ENCODE data around the gene ATAD3C. TPM values are rescaled to one million over a fixed set of nuclear protein-coding genes. Genes with fewer than 3 reads are reported as not detected.
"Not testable (repeated sequence)": the region's sequence is repeated elsewhere in the genome, so short reads cannot be mapped to it uniquely, and the experiment has no call there.

ATAD3C gene
- total and polyA plus RNA-seq, 2 donors (not counting 3 experiments of a cell fraction or from before 2014, with no cell fraction given) = 0.01 TPM; not detected in 1

DNA sequence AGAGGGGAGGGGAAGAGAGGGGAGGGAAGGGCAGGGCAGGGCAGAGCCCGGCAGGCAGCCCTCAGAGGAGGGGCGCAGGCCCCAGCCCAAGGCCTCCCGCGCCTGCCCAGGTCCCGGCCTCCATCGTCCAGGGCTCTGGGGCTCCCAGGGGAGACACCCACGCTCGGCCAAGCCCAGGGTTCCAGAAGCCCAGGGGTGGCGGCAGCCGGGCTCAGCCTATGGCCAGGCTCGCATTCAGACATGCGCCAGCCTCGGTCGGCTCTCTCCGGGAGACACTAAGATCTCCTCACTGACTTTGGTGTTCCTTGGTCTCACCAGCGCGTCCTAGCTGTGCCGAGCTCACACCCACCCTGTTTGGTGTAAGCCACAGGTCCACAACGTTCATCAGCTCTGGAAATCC lies 21.3 kb upstream of the ATAD3C start:
- no TSS peak for BruUV-seq (replicated peaks)
- H3K27ac ChIP-seq (ENCODE audit: insufficient read depth, low read depth, low read length) = no peak overlapping the region
- H4K20me1 ChIP-seq (replicated peaks; ENCODE audit: control insufficient read depth, extremely low read depth, insufficient read depth, low read length) = no peaks in the 10 kb centered on the region
- no peaks in the 10 kb centered on the region for H3K79me2 ChIP-seq (ENCODE audit: control insufficient read depth, insufficient read depth, low read length)
- DNase-seq (ENCODE audit: low read depth, low spot score) = no peak
- H3K36me3 ChIP-seq (ENCODE audit: control insufficient read depth in 2 of 2, extremely low read depth in 1 of 2, insufficient read depth in 2 of 2, low read length in 2 of 2) = no peaks in the 10 kb centered on the region
- H3K9ac ChIP-seq (replicated peaks; ENCODE audit: extremely low read depth, insufficient read depth, low read length) = no peak overlapping the region
- ChIA-PET CTCF (interaction anchor here (1.4 kb wide), 1 partner anchor 26 kb away, joined by 5 read pairs; no protein-coding TSS in a partner anchor), POLR2A (no interaction called here)
- FAIRE-seq = no peak
- H3K9me1 ChIP-seq (replicated peaks; ENCODE audit: control insufficient read depth, extremely low read depth, insufficient read depth, low read length) = no peaks in the 10 kb centered on the region
- H3K4me1 ChIP-seq (ENCODE audit: control insufficient read depth, extremely low read depth, insufficient read depth, low read length) = peaks cover 7% of the 10 kb centered on the region
- no peak overlapping the region for H3K4me3 ChIP-seq (replicated peaks in 1 of 3; ENCODE audit: insufficient read depth in 1 of 3, low read depth in 1 of 3, low read length in 3 of 3)
- H3K27me3 ChIP-seq (ENCODE audit: control insufficient read depth in 2 of 2, insufficient read depth in 2 of 2, low read length in 2 of 2) = no peaks in the 10 kb centered on the region
- H3K9me3 ChIP-seq (replicated peaks; ENCODE audit: control insufficient read depth, insufficient read depth, low read length) = no peaks in the 10 kb centered on the region
- dilution Hi-C loops (cut with MboI; ENCODE audit: extremely low pct_ligation_motif_present, low sequenced_read_pairs) = no loop called here
- intact Hi-C loops (cut with micrococcal nuclease) = no loop called here
- no peak overlapping the region for H2AFZ ChIP-seq (ENCODE audit: low read depth, low read length)
- TF ChIP-seq MYC (IDR thresholded peaks at IDR 0.05; ENCODE audit: low read depth, low read length) (no peak), MAX (IDR thresholded peaks at IDR 0.05; ENCODE audit: insufficient read depth, insufficient read length) (no peak), EZH2 (IDR thresholded peaks at IDR 0.05; ENCODE audit: borderline replicate concordance, low read depth, low read length, severe bottlenecking) (no peak), JUN (IDR thresholded peaks at IDR 0.05; ENCODE audit: borderline replicate concordance, insufficient read depth, insufficient read length, low read depth) (no peak), FOS (IDR thresholded peaks at IDR 0.05; ENCODE audit: borderline replicate concordance, insufficient read depth, low read length) (no peak), GATA2 (IDR thresholded peaks at IDR 0.05; ENCODE audit: insufficient read depth, insufficient read length, low read depth, low read length) (no peak), POLR2A (IDR thresholded peaks at IDR 0.05; ENCODE audit: low read depth, low read length) (no peak), POLR2AphosphoS5 (IDR thresholded peaks at IDR 0.05; ENCODE audit: insufficient read depth, low read depth, low read length) (no peak)
- TF ChIP-seq, protein P1, sequence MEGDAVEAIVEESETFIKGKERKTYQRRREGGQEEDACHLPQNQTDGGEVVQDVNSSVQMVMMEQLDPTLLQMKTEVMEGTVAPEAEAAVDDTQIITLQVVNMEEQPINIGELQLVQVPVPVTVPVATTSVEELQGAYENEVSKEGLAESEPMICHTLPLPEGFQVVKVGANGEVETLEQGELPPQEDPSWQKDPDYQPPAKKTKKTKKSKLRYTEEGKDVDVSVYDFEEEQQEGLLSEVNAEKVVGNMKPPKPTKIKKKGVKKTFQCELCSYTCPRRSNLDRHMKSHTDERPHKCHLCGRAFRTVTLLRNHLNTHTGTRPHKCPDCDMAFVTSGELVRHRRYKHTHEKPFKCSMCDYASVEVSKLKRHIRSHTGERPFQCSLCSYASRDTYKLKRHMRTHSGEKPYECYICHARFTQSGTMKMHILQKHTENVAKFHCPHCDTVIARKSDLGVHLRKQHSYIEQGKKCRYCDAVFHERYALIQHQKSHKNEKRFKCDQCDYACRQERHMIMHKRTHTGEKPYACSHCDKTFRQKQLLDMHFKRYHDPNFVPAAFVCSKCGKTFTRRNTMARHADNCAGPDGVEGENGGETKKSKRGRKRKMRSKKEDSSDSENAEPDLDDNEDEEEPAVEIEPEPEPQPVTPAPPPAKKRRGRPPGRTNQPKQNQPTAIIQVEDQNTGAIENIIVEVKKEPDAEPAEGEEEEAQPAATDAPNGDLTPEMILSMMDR (IDR thresholded peaks at IDR 0.05; ENCODE audit: extremely low read depth in 1 of 2, insufficient read depth in 1 of 2, low read depth in 1 of 2, low read length in 2 of 2) = no peak
- H3K4me2 ChIP-seq (ENCODE audit: insufficient read depth, low read length) = no peak overlapping the region

GRCh38 chr1:1428967-1429366 lies 20.5 kb upstream of the ATAD3C start:
- H3K79me2 ChIP-seq (ENCODE audit: control insufficient read depth, insufficient read depth, low read length); dilution Hi-C loops (cut with MboI; ENCODE audit: extremely low pct_ligation_motif_present, low sequenced_read_pairs); H3K4me3 ChIP-seq (replicated peaks in 1 of 3; ENCODE audit: insufficient read depth in 1 of 3, low read depth in 1 of 3, low read length in 3 of 3); H2AFZ ChIP-seq (ENCODE audit: low read depth, low read length); H3K9me1 ChIP-seq (replicated peaks; ENCODE audit: control insufficient read depth, extremely low read depth, insufficient read depth, low read length); POLR2A ChIA-PET; DNase-seq (ENCODE audit: low read depth, low spot score); intact Hi-C loops (cut with micrococcal nuclease); H3K36me3 ChIP-seq (ENCODE audit: control insufficient read depth in 2 of 2, extremely low read depth in 1 of 2, insufficient read depth in 2 of 2, low read length in 2 of 2); H3K27me3 ChIP-seq (ENCODE audit: control insufficient read depth in 2 of 2, insufficient read depth in 2 of 2, low read length in 2 of 2); H3K9ac ChIP-seq (replicated peaks; ENCODE audit: extremely low read depth, insufficient read depth, low read length); H4K20me1 ChIP-seq (replicated peaks; ENCODE audit: control insufficient read depth, extremely low read depth, insufficient read depth, low read length); H3K4me2 ChIP-seq (ENCODE audit: insufficient read depth, low read length); H3K9me3 ChIP-seq (replicated peaks; ENCODE audit: control insufficient read depth, insufficient read depth, low read length); H3K27ac ChIP-seq (ENCODE audit: insufficient read depth, low read depth, low read length); FAIRE-seq; BruUV-seq (replicated peaks): not testable (repeated sequence)
- CTCF ChIA-PET = interaction anchor here (1.4 kb wide), 1 partner anchor 27 kb away, joined by 5 read pairs; no protein-coding TSS in a partner anchor
- H3K4me1 ChIP-seq (ENCODE audit: control insufficient read depth, extremely low read depth, insufficient read depth, low read length) = peaks cover 13% of the 10 kb centered on the region

All from endothelial cell of umbilical vein (primary cell).